Colon (tissue), 2 donors: ENCODE results near the gene RGL1.

Experiments used
- FAIRE-seq: peaks from 2 replicates; lab custom pipeline; 2012; peaks lifted over from hg19 to GRCh38; lab: Jason Lieb, UNC
- donor health status: control.
- donor health status: control.

The RGL1 gene

DNA sequence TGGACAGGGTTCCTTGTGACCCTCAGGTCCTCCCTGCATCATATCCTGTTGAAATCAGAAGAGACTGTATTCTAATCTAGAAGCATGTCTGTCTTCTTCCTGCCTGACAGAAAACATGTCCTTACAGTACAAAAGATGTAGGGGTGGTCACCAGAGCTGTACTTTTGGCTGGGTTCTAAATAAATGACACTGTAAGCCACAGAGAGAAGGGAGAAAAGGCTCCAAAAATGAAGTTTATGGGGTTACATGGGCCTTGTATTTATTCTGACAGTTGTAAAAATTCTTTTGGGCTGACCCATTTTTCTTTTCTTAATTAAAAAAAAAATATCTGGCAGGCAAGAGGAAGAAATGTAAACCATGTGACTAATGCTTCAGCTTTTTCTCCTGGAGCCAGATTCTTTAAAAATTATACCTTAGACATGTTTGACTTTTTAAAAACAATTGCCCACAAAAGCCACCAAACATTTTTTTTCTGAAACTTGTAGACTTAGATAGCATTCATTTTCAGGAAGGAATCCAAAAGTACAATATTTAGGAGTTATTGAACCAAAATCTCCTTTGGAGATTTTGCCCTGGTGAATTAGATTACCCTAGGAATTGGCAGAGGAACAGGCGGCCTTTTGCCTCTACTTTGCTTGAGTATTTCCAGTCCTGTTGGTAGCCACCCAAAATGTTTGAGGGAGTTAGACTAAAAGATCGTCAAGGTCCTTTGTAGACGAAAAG, 17.1 kb downstream of the RGL1 start:
- FAIRE-seq, result no peak

DNA sequence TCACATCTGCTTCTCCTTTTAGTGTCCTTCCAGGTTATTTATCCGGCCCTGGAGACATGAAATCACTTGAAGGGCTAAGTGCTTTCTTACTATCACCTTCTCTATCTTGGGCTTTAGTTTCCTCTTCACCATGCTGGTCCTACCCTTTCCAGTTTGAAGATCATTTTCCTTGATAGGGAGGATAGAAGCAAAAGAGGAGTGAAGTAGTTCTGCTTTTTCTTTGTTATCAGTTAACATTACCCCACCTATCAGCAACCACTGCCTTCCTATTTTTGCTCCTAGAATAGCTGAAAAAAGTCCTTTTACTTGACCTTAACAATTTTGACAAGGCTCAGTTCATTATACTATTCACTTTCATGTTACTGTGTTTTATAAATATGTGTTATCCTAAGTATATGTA, 19.4 kb downstream of the RGL1 start:
- no peak for FAIRE-seq

DNA sequence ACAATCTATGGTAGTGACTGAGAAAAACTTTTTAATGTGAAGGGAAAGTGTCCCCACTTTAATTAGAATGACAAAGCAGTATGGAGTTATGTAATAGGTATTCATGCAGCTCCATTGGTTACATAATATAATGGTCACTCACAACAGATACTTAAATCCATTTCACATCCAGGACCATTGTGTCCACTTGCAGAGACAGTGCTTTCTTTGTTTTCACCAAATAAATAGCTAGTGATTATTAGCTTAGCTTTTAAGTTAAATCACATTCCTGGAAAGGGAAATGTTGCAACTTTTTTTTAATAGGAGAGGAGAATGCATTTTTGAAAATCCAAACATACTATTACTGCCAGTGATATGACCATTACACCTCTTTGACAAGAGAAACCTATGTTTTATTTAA, 22.9 kb downstream of the RGL1 start:
- FAIRE-seq, result no peak

DNA sequence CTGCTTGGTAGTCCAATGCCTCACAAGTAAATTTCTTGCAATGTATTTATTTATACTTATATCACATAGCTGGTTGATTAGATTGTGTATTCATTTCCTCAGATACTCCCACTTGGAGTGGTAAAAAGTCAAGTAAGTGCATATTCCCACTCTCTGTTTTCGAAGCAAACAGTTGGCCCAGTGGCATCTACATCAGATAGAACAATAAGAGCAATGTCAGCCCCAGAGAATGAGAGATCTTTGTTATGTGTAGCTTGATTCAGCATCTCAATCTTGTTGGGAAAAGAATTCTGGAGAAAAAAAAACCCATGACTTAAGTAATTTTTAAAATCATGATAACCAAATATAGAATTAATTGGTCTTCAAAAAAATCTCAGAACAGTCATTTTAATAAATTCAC, 25.5 kb downstream of the RGL1 start:
- FAIRE-seq, result no peak

DNA sequence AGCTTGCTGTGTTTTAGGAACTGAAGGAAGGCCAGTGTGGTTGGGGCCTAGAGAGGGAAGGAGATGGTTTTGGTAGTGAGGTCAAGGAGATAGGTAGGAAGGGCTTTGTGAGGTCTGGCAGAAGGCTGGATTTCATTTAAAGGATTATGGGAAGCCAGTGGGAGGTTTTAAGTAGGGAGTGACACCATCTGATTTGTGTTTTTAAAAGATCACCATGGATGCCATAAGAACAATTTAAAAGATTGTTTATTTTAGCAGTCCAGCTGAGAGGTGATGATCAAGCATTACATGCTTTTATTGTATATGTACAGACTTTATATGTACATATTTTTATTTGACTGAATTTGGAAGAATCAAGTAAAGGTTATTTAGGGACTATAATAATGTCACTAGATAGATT, 26.4 kb downstream of the RGL1 start:
- FAIRE-seq, result no peak

DNA sequence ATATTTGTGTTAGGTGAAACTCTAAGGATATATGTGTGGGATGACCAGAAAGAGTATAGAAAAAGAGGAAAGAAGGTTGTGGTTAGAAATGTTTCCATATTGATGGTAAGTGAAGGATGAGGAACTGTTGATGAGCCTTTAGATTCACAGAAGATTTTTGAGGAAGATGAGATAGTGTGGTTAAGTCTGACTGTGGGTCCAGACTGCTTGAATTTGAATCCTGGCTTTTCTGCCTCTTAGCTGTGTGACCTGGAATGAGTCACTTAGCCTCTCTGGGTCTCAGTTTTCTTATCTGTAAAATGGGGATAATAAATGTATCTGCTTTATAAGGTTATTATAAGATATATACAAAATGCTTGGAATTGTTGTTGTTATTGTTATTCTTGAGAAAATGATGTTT, 27.5 kb downstream of the RGL1 start:
- no peak for FAIRE-seq

DNA sequence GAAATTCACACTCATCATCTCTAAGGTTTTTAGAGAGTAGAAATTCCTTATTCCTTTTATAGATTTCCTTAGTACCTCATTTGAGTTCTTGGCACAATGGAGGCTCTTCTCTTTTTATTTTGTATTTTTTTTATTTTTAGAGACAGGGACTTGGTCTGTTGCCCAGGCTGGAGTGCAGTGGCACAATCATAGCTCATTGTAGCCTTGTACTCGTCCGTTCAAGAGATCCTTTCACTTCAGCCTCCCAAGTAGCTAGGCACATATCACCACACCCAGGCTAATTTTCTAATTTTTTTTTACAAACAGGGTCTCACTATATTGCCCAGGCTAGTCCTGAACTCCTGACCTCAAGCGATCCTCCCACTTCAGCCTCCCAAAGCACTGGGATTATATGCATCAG, 29.6 kb downstream of the RGL1 start:
- no peak for FAIRE-seq

DNA sequence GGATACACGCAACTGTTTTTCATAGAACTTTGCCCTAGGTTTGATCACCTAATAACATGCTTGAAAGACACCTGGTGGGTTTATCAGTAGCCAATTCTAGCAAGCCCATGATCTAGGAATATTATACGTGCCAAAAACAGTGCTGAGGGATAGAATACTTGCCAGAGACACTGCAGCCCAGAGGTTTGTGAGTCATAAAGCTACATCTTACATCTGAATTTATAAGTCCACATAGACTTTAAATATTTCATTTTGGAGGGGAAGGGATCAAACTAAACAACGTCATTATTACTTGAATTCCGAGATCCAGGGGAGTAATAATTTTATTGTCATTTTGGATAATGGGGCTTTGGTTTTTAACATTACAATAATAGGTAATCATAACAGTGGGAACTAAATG, 31.7 kb downstream of the RGL1 start:
- FAIRE-seq, result no peak

DNA sequence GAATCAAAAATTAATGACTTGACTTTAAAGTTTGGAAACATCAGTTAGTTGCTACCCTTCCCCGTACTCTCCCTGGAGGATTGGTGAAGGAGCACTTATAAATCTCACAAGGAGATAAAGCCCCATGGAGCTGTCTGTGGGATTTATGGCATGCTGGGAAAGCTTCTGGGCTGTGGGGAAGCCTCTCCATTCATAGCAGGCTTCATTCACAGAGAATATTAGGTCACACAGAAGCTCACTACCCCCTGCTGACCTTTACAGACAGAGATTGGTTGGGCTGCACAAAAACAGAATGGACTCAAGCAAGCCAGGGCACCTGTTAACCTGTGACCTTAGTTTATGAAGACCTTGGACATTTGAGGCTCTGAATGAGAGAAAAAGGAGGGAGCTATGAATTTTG, 32.1 kb downstream of the RGL1 start:
- FAIRE-seq, result no peak

DNA sequence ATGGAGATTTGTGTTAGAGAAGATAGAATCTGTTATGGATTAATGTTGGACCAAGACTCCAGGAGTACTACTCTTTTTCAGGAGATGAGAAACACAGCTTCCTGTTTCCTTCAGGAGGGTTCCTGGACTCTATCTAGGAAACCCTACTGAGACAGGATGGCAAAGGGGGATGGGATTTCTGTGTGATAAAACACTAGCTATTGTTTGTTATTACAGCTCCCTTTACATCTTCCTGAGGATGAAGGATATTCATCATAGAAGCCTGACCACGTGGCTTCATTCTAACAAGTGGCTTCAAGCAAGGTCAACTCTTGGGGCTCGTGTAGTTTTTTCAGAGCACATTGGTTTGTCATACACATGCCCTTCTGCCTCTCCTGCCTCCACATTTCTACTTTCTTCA, 33.3 kb downstream of the RGL1 start:
- FAIRE-seq, result no peak

DNA sequence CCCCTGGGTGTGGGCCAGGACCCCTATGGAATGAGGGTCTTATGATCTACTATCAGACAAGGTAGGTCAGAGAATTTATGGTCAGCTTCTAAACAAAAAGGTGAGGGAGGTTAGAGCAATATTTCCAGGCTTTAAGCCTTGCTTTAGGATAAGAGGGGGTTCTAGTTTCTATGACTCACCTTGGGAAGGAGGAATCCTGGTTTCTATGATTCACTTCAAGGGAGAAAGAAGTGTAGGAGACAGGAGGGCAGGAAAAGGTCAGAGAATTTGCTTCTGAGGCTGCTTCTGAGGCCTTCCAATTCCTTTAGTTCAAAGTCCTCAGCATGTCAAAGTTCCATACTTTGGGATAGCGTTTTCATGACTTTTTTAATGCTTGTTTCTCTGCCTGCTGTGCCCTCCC, 35.2 kb downstream of the RGL1 start:
- no peak for FAIRE-seq

DNA sequence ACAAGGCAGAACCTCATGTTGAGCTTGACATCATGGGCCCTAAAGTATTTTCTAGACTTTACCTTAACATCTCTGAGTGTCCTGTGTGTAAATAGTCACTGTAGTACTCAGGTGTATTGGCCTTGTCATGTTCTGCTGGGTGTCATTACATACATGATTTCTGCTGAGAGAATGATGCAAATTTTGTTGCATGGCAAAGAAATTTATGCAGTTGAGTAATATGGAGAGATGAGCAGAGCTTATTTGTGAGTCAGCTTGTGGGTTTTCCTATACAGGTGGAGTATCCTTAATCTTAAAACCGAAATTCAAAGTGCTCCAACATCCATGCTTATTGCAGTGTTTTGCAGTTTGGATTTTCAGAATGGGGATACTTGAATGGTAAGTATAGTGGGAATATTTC, 36.6 kb downstream of the RGL1 start:
- FAIRE-seq, result no peak

DNA sequence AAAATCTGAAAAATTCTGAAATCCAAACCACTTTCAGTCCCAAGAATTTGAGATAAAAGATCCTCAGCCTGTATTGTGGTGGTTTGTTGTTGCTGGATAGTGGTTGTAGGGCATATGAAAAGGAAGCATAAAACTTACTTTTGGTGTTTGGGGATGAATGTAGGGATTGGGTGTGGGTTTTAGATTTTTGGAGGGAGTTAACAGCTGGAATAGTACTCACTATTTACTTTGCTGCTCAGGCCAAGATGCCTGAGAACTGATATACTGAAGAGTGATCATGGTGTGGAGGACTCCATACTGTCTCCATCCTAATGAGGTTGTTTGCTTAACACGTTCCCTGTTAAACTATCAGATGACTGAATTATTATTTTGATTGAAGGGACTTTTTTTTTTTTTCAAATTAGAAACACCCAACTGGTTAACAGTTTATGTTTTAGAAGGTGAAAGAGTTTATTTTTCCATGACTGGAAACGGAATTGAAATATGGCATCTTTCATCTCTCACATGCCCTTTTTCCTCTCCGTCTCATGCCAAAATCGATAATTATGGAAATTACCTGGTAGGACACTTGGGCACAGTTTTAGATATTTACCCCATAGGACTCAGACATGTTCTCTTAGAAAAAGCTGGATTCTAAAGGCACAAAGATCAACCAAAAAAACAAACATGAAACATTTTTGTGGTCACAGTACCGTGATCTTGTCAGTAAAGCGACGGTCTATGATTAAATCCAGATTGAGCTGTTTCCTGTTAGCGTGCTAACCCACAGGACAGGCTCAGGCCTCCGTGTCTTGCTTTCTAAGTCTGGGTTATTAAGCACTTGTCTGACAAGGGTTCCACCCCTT, 37.3 kb downstream of the RGL1 start:
- no peak for FAIRE-seq

DNA sequence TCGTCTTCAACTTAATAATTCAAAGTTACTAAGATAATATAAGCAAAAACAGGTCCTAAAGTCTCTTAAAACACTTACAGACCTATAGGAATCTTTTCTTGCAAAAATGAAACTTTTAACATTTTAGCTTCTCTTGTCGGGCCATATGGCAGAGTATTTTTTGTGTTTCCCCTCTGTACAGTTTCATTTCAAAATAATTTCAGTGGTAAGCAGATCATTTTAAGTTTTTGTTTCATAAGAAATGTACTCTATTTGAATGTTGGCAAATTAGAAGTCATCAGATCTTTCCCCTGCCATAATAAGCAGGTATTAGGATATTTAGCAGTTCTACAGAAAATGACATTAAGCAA, 37.9 kb downstream of the RGL1 start:
- FAIRE-seq, result no peak

DNA sequence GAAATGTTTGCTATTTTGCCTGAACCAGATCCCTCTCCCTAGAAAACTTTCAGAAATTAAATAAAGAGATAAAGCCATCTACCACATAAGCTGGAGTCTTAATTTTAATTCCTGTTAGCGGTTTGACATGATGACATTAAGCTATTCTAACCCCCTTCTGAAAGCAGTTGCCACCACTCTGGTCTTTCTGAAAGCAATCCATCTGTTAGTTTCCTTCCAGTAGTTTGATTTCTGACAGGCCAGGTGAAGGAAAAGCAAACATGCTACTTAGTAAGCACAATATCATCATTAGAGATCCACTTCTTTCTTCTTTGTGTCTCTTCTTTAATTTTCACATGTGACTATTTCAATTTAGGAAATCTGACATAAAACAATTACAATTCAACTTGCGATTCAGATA, 39.9 kb downstream of the RGL1 start:
- FAIRE-seq, result no peak

DNA sequence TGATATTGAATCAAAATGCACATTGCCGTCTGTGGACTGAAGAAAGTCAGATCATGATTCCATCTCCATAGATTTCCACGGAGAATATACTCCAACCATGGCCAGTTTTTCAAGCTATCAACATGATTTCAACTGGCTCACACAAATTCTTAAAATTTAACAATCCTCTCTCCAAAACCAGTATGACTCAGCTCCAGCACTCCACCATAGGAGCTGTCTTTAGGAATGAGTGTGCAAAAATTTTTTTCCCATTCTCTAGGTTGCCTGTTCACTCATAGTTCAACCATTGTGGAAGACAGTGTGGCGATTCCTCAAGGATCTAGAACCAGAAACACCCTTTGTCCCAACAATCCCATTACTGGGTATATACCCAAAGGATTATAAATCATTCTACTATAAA, 40.8 kb downstream of the RGL1 start:
- no peak for FAIRE-seq

DNA sequence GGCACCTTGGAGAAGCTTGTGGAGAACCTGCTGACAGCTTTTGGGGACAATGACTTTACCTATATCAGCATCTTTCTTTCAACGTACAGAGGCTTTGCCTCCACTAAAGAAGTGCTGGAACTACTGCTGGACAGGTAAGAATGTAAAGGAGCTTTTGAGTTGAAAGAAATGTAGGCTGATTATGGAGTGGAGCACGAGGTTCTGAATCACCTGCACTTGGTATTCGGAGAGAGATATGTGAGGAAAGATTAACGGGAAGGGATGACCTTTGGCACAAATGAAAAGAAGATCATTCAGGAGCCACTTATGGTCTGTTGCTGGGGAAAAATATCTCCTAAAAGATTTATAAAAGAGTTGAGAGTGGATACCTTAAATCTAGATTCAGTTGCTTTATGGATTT, 42.7 kb downstream of the RGL1 start:
- FAIRE-seq, result no peak

DNA sequence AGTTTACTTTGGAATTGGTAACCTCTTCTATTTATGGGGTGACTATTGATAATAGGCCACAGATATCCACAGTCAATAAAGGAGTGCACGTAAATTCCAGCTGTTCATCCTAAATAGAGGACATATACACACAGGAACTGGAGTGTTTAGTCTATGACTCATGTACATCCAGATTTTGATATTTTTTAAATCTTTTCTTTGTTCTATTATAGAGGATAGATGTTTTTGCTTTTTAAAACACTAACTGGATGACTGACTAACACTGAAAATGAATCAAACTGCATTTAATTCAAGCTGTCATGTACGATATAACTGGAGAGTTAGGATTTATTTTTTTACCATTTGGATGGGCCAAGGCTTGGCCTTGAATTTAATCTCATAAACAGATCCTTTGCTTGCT, 45.9 kb downstream of the RGL1 start:
- FAIRE-seq, result no peak

DNA sequence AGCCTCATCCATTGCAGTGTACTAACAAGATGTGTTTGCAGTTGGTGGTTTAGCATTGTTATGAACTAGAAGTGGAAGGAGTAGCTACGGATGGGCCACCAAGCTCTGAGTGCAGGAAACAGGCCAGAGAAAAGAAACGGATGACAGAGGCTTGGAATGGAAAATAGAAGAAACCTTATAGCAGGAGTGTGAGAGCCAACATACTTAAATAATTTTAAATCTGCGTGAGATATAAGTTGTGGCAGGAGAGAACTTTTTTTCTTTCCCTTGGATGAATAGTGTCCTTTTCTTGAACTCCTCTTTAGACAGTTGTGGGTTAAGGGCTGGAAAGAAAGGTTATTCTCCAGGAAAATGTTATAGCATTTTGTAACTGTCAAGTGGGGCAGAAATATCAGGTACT, 54.2 kb downstream of the RGL1 start:
- FAIRE-seq, result no peak

DNA sequence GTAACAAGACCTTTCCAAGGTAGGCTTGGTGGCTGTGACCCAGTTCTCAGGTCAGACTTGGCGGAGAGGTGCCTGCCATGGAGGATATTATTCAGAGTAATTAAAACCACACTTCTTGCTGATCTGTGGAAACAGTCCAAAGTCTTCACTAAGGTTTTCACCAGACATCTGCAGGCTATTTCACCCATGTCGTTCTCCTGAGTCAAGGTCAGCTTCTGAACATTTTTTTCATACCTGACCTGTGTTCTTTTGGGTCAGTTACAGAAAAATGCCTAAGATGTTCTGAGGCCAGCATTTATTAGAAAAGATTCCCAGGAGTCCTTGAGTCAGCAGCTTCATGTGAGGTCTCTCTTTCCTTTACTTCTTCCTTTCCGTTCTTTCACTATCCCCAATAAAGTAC, 54.9 kb downstream of the RGL1 start:
- FAIRE-seq, result no peak

DNA sequence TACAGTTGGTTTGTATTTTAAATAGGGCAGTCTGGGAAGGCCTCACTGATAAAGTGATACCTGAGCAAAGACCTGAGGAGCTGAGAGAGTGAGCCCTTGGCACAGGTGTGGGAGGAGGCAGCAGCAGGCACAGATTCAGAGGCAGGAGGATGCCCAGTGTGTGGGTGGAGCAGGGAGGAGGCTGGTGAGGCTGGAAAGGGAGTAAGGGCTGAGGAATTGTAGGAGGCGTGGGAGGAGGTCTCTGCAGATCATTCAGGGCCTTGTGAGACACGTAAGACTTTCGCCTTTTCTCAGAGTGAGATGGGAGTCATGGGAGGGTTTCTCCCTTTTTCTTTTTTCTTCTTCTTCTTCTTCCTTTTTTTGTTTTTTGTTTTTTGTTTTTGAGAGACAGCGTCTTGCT, 58.0 kb downstream of the RGL1 start:
- FAIRE-seq, result no peak

DNA sequence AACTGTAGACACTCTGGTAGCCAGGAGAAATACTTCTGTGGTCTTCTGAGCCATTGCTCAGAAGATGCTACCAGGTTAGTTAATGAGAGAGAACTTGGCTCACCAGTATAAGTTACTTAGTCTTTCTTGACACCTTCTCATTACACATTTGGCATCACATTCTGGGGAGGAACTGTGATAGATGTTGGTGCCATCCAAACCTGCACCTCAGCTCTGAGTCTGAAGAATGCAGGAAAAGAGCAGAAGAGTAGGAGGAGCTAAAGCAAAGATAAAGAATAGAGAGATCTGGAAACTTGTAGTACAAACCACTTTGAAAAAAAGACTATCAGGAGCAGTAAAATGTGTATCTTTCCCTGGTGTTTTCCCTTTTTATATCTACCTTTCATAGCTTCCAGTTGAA, 58.9 kb downstream of the RGL1 start:
- FAIRE-seq, result no peak

DNA sequence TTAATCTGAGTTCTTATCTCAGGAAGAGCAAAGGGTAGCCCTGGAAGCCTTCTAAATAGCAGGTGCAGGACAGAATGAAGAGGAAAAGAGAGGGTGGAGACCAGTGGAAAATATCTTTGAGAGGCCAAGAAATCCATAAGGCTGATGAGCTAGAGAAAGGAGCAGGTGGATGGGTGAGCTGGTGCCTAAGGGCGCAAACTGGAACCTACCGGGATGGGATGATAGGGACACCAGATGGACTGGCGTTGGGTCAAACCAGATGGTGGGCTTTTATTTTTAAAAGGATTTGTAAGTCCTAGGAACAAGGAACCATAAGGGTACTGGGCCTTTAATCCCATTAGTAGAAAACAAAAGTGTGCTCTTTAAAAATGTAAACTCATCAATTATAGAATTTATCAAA, 59.7 kb downstream of the RGL1 start:
- FAIRE-seq, result no peak

DNA sequence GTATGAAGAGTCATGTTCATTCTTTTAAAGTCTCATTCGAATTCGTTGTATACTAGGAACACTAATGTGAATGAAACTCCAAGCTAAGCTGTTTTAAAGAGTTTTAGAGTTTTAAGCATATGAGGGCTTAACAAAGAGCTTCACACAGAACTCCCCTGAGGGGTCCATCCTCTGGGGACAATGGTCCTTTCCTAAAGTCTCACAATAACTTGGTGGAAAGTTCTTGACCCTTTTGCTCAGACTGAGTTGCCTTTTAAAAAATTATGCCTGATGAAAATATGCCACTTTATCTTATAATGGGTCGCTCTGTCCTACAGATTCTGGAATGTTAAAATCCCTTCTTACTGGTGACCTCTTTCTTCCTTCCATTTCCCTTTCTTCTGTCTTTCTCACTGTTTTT, 64.3 kb downstream of the RGL1 start:
- no peak for FAIRE-seq
